ENCODE results near the gene TMBIM4. TPM values are rescaled to one million over a fixed set of nuclear protein-coding genes. Genes with fewer than 3 reads are reported as not detected.

TMBIM4 gene
- total and polyA plus RNA-seq, 2 donors (not counting 3 experiments of a cell fraction or from before 2014, with no cell fraction given) = 74.1 to 370 TPM

- TF ChIP-seq GATA2 (IDR thresholded peaks at IDR 0.05; ENCODE audit: insufficient read depth, insufficient read length, low read depth, low read length) (no peak), MAX (IDR thresholded peaks at IDR 0.05; ENCODE audit: insufficient read depth, insufficient read length) (no peak), EZH2 (IDR thresholded peaks at IDR 0.05; ENCODE audit: borderline replicate concordance, low read depth, low read length, severe bottlenecking) (no peak), FOS (IDR thresholded peaks at IDR 0.05; ENCODE audit: borderline replicate concordance, insufficient read depth, low read length) (no peak)
- intact Hi-C loops (cut with micrococcal nuclease) = no loop called here
- ChIA-PET POLR2A (no interaction called here), CTCF (interaction anchor here (0.7 kb wide), 1 partner anchor 198 kb away, joined by 3 read pairs; no protein-coding TSS in a partner anchor)
- DNase-seq (ENCODE audit: low read depth, low spot score) (no peak), FAIRE-seq (no peak)
- Histone ChIP-seq H3K9ac (replicated peaks; ENCODE audit: extremely low read depth, insufficient read depth, low read length) (no peak overlapping the region), H2AFZ (ENCODE audit: low read depth, low read length) (no peak overlapping the region), H3K27me3 (ENCODE audit: control insufficient read depth in 2 of 2, insufficient read depth in 2 of 2, low read length in 2 of 2) (no peaks in the 10 kb centered on the region), H3K9me3 (replicated peaks; ENCODE audit: control insufficient read depth, insufficient read depth, low read length) (no peaks in the 10 kb centered on the region), H3K27ac (ENCODE audit: insufficient read depth, low read depth, low read length) (no peak overlapping the region), H3K36me3 (ENCODE audit: control insufficient read depth in 2 of 2, extremely low read depth in 1 of 2, insufficient read depth in 2 of 2, low read length in 2 of 2) (no peaks in the 10 kb centered on the region), H3K79me2 (ENCODE audit: control insufficient read depth, insufficient read depth, low read length) (no peaks in the 10 kb centered on the region), H3K4me1 (ENCODE audit: control insufficient read depth, extremely low read depth, insufficient read depth, low read length) (no peaks in the 10 kb centered on the region), H3K4me3 (replicated peaks in 1 of 3; ENCODE audit: insufficient read depth in 1 of 3, low read depth in 1 of 3, low read length in 3 of 3) (no peak overlapping the region), H3K9me1 (replicated peaks; ENCODE audit: control insufficient read depth, extremely low read depth, insufficient read depth, low read length) (no peaks in the 10 kb centered on the region), H3K4me2 (ENCODE audit: insufficient read depth, low read length) (no peak overlapping the region), H4K20me1 (replicated peaks; ENCODE audit: control insufficient read depth, extremely low read depth, insufficient read depth, low read length) (no peaks in the 10 kb centered on the region)
- dilution Hi-C loops (cut with MboI; ENCODE audit: extremely low pct_ligation_motif_present, low sequenced_read_pairs) = no loop called here
- no TSS peak for BruUV-seq (replicated peaks)
These were observed 56.3 kb downstream of the TMBIM4 start for GRCh38 chr12:66113471-66113870.

- ChIA-PET CTCF (interaction anchor here (1.2 to 1.3 kb wide), 2 partner anchors 9 to 1316 kb away, joined by 3 read pairs; no protein-coding TSS in a partner anchor), POLR2A (no interaction called here)
- TF ChIP-seq CTCF (IDR thresholded peaks at IDR 0.05; ENCODE audit: extremely low read depth in 1 of 2, insufficient read depth in 1 of 2, low read depth in 1 of 2, low read length in 2 of 2) = no peak
- no peak for TF ChIP-seq EZH2 (IDR thresholded peaks at IDR 0.05; ENCODE audit: borderline replicate concordance, low read depth, low read length, severe bottlenecking)
- no peak for TF ChIP-seq JUN (IDR thresholded peaks at IDR 0.05; ENCODE audit: borderline replicate concordance, insufficient read depth, insufficient read length, low read depth)
- TF ChIP-seq POLR2AphosphoS5 (IDR thresholded peaks at IDR 0.05; ENCODE audit: insufficient read depth, low read depth, low read length) = no peak
- TF ChIP-seq POLR2A (IDR thresholded peaks at IDR 0.05; ENCODE audit: low read depth, low read length) = no peak
- dilution Hi-C loops (cut with MboI; ENCODE audit: extremely low pct_ligation_motif_present, low sequenced_read_pairs) (no loop called here), intact Hi-C loops (cut with micrococcal nuclease) (no loop called here)
- Histone ChIP-seq H3K27ac (ENCODE audit: insufficient read depth, low read depth, low read length) (no peak overlapping the region), H3K27me3 (ENCODE audit: control insufficient read depth in 2 of 2, insufficient read depth in 2 of 2, low read length in 2 of 2) (no peaks in the 10 kb centered on the region), H3K9me3 (replicated peaks; ENCODE audit: control insufficient read depth, insufficient read depth, low read length) (no peaks in the 10 kb centered on the region), H3K9ac (replicated peaks; ENCODE audit: extremely low read depth, insufficient read depth, low read length) (no peak overlapping the region), H3K9me1 (replicated peaks; ENCODE audit: control insufficient read depth, extremely low read depth, insufficient read depth, low read length) (no peaks in the 10 kb centered on the region), H4K20me1 (replicated peaks; ENCODE audit: control insufficient read depth, extremely low read depth, insufficient read depth, low read length) (no peaks in the 10 kb centered on the region), H3K36me3 (ENCODE audit: control insufficient read depth in 2 of 2, extremely low read depth in 1 of 2, insufficient read depth in 2 of 2, low read length in 2 of 2) (no peaks in the 10 kb centered on the region), H3K4me1 (ENCODE audit: control insufficient read depth, extremely low read depth, insufficient read depth, low read length) (peaks cover 2% of the 10 kb centered on the region), H3K4me3 (replicated peaks in 1 of 3; ENCODE audit: insufficient read depth in 1 of 3, low read depth in 1 of 3, low read length in 3 of 3) (no peak overlapping the region), H2AFZ (ENCODE audit: low read depth, low read length) (no peak overlapping the region), H3K79me2 (ENCODE audit: control insufficient read depth, insufficient read depth, low read length) (no peaks in the 10 kb centered on the region), H3K4me2 (ENCODE audit: insufficient read depth, low read length) (no peak overlapping the region)
- BruUV-seq (replicated peaks) = no TSS peak
- DNase-seq (ENCODE audit: low read depth, low spot score) (no peak), FAIRE-seq (no peak)
These were observed 58.2 kb downstream of the TMBIM4 start for GRCh38 chr12:66111605-66112004.
